Effector memory CD8-positive, alpha-beta T cell (primary cell): ENCODE measurements around the gene CHN2.
A peak's percentile ranks its signal among the peaks of the same experiment; 100 is the strongest.

Experiments
- ATAC-seq: fragments of 150-1000 bp; cut with Tn5 transposase; replicated peaks from 2 replicates; pipeline ENCODE4 v1.10.0; 2021; ENCODE audit warnings: mild to moderate bottlenecking, moderate library complexity
- DNase-seq, 3 experiments: peaks; one replicate each; pipeline ENCODE4 v3.0.0; 2021
- H3K27ac Mint-ChIP-seq, 2 donors: one replicate each; pipeline ENCODE4 v1.8.0; 2022; ENCODE audit warnings: mild to moderate bottlenecking in 2 of 2, mixed read lengths in 2 of 2, moderate library complexity in 2 of 2
- H3K27me3 Mint-ChIP-seq, 2 donors: one replicate each; pipeline ENCODE4 v1.8.0; 2022; ENCODE audit warnings: mixed read lengths in 2 of 2
- H3K36me3 Mint-ChIP-seq: one replicate; pipeline ENCODE4 v1.8.0; 2022; ENCODE audit warnings: mild to moderate bottlenecking, moderate library complexity, mixed read lengths; ENCODE audit not compliant: insufficient read depth
- H3K4me1 Mint-ChIP-seq, 2 donors: one replicate each; pipeline ENCODE4 v1.8.0; 2022; ENCODE audit warnings: low read depth in 2 of 2, mixed read lengths in 2 of 2
- H3K4me3 Mint-ChIP-seq, 2 donors: one replicate each; pipeline ENCODE4 v1.8.0; 2022; ENCODE audit warnings: mild to moderate bottlenecking in 2 of 2, mixed read lengths in 2 of 2, moderate library complexity in 2 of 2
- H3K9me3 Mint-ChIP-seq, 2 donors: one replicate each; pipeline ENCODE4 v1.8.0; 2022; ENCODE audit warnings: mixed read lengths in 2 of 2

The CHN2 gene

GRCh38 chr7:29424295-29424983, 229.9 kb downstream of the CHN2 start:
- DNase-seq (no peak), ATAC-seq (no peak)
- Mint-ChIP-seq H3K27me3 (no peaks in the 10 kb centered on the region), H3K4me3 (no peak overlapping the region), H3K36me3 (no peaks in the 10 kb centered on the region), H3K27ac (no peak overlapping the region), H3K4me1 (no peaks in the 10 kb centered on the region), H3K9me3 (no peaks in the 10 kb centered on the region)

GRCh38 chr7:29424984-29425309, 230.4 kb downstream of the CHN2 start:
- ATAC-seq (no peak), DNase-seq (no peak)
- Mint-ChIP-seq H3K36me3 (no peaks in the 10 kb centered on the region), H3K4me1 (no peaks in the 10 kb centered on the region), H3K27ac (no peak overlapping the region), H3K4me3 (no peak overlapping the region), H3K9me3 (no peaks in the 10 kb centered on the region), H3K27me3 (no peaks in the 10 kb centered on the region)

GRCh38 chr7:29426587-29426986, 232.0 kb downstream of the CHN2 start:
- H3K27ac Mint-ChIP-seq = peak overlapping the region in 1 of 2 donors; percentile 32
- DNase-seq (no peak), ATAC-seq (no peak)
- peaks cover 0 to 3% of the 10 kb centered on the region in 2 donors for H3K4me1 Mint-ChIP-seq
- no peaks in the 10 kb centered on the region for H3K9me3 Mint-ChIP-seq
- H3K4me3 Mint-ChIP-seq = no peak overlapping the region
- no peaks in the 10 kb centered on the region for H3K36me3 Mint-ChIP-seq
- no peaks in the 10 kb centered on the region for H3K27me3 Mint-ChIP-seq

- DNase-seq (no peak), ATAC-seq (no peak)
- H3K27ac Mint-ChIP-seq = no peak overlapping the region
- H3K9me3 Mint-ChIP-seq = no peaks in the 10 kb centered on the region
- H3K27me3 Mint-ChIP-seq = no peaks in the 10 kb centered on the region
- H3K36me3 Mint-ChIP-seq = no peaks in the 10 kb centered on the region
- no peak overlapping the region for H3K4me3 Mint-ChIP-seq
- peaks cover 11 to 12% of the 10 kb centered on the region in 2 donors for H3K4me1 Mint-ChIP-seq
Measured at GRCh38 chr7:29429401-29429800, 234.8 kb downstream of the CHN2 start.

- H3K4me3 Mint-ChIP-seq = no peak overlapping the region
- no peaks in the 10 kb centered on the region for H3K9me3 Mint-ChIP-seq
- peaks cover 11 to 12% of the 10 kb centered on the region in 2 donors for H3K4me1 Mint-ChIP-seq
- no peak for DNase-seq
- H3K27me3 Mint-ChIP-seq = no peaks in the 10 kb centered on the region
- no peak for ATAC-seq
- H3K36me3 Mint-ChIP-seq = no peaks in the 10 kb centered on the region
- no peak overlapping the region for H3K27ac Mint-ChIP-seq
Measured at GRCh38 chr7:29430279-29430949, 235.8 kb downstream of the CHN2 start.

- DNase-seq (no peak), ATAC-seq (no peak)
- H3K4me3 Mint-ChIP-seq = no peak overlapping the region
- H3K9me3 Mint-ChIP-seq = no peaks in the 10 kb centered on the region
- H3K4me1 Mint-ChIP-seq = peaks cover 11 to 12% of the 10 kb centered on the region in 2 donors
- H3K27ac Mint-ChIP-seq = peak overlapping the region in 1 of 2 donors; percentile 5
- no peaks in the 10 kb centered on the region for H3K27me3 Mint-ChIP-seq
- H3K36me3 Mint-ChIP-seq = no peaks in the 10 kb centered on the region
Measured at GRCh38 chr7:29431686-29432085, 237.1 kb downstream of the CHN2 start.

GRCh38 chr7:29432721-29433120, 238.1 kb downstream of the CHN2 start:
- no peaks in the 10 kb centered on the region for H3K9me3 Mint-ChIP-seq
- no peak for ATAC-seq
- no peaks in the 10 kb centered on the region for H3K36me3 Mint-ChIP-seq
- H3K27me3 Mint-ChIP-seq = no peaks in the 10 kb centered on the region
- H3K4me1 Mint-ChIP-seq = peaks cover 11 to 12% of the 10 kb centered on the region in 2 donors
- H3K4me3 Mint-ChIP-seq = no peak overlapping the region
- peak overlapping the region in 1 of 2 donors; percentile 5 for H3K27ac Mint-ChIP-seq
- no peak for DNase-seq

- Mint-ChIP-seq H3K36me3 (no peaks in the 10 kb centered on the region), H3K27ac (peak overlapping the region in 1 of 2 donors; percentile 15), H3K27me3 (no peaks in the 10 kb centered on the region), H3K4me3 (peak overlapping the region in 1 of 2 donors; percentile 18), H3K4me1 (peaks cover 12 to 14% of the 10 kb centered on the region in 2 donors), H3K9me3 (no peaks in the 10 kb centered on the region)
- ATAC-seq (no peak), DNase-seq (no peak)
Measured at GRCh38 chr7:29434380-29434768, 239.8 kb downstream of the CHN2 start.

GRCh38 chr7:29435167-29435566, 240.6 kb downstream of the CHN2 start:
- Mint-ChIP-seq H3K27me3 (no peaks in the 10 kb centered on the region), H3K36me3 (no peaks in the 10 kb centered on the region), H3K27ac (no peak overlapping the region), H3K4me1 (peaks cover 12 to 14% of the 10 kb centered on the region in 2 donors), H3K4me3 (no peak overlapping the region), H3K9me3 (no peaks in the 10 kb centered on the region)
- ATAC-seq (no peak), DNase-seq (no peak)

GRCh38 chr7:29435902-29436301, 241.3 kb downstream of the CHN2 start:
- H3K4me1 Mint-ChIP-seq = peaks cover 12 to 14% of the 10 kb centered on the region in 2 donors
- no peak for ATAC-seq
- peaks cover 4% of the 10 kb centered on the region for H3K36me3 Mint-ChIP-seq

GRCh38 chr7:29442146-29442545, 247.6 kb downstream of the CHN2 start:
- Mint-ChIP-seq H3K36me3 (peaks cover 15% of the 10 kb centered on the region), H3K27ac (no peak overlapping the region), H3K4me3 (no peak overlapping the region), H3K27me3 (no peaks in the 10 kb centered on the region), H3K9me3 (no peaks in the 10 kb centered on the region), H3K4me1 (peaks cover 0 to 4% of the 10 kb centered on the region in 2 donors)
- ATAC-seq (no peak), DNase-seq (no peak)

More at GRCh38 chr7:29435902-29436301, 241.3 kb downstream of the CHN2 start:
- Mint-ChIP-seq H3K9me3 (no peaks in the 10 kb centered on the region), H3K27ac (no peak overlapping the region), H3K27me3 (no peaks in the 10 kb centered on the region), H3K4me3 (no peak overlapping the region)
- DNase-seq = no peak

GRCh38 chr7:29443552-29443951, 249.0 kb downstream of the CHN2 start:
- Mint-ChIP-seq H3K4me3 (no peak overlapping the region), H3K27ac (no peak overlapping the region), H3K4me1 (peaks cover 0 to 3% of the 10 kb centered on the region in 2 donors), H3K9me3 (no peaks in the 10 kb centered on the region), H3K27me3 (no peaks in the 10 kb centered on the region), H3K36me3 (peaks cover 20% of the 10 kb centered on the region)
- DNase-seq (no peak), ATAC-seq (no peak)

- no peak for ATAC-seq
- Mint-ChIP-seq H3K27me3 (no peaks in the 10 kb centered on the region), H3K4me1 (no peaks in the 10 kb centered on the region), H3K9me3 (no peaks in the 10 kb centered on the region), H3K36me3 (peaks cover 20% of the 10 kb centered on the region), H3K4me3 (no peak overlapping the region), H3K27ac (no peak overlapping the region)
- no peak for DNase-seq
Measured at GRCh38 chr7:29444267-29444666, 249.7 kb downstream of the CHN2 start.

- Mint-ChIP-seq H3K27ac (no peak overlapping the region), H3K4me1 (no peaks in the 10 kb centered on the region), H3K4me3 (no peak overlapping the region), H3K36me3 (peaks cover 16% of the 10 kb centered on the region), H3K9me3 (no peaks in the 10 kb centered on the region), H3K27me3 (no peaks in the 10 kb centered on the region)
- no peak for ATAC-seq
- DNase-seq = no peak
Measured at GRCh38 chr7:29445736-29446135, 251.2 kb downstream of the CHN2 start.
